NCI-H1436 treated with DMSO at 0.1 percent for 48 hours (cell line): ENCODE data around the gene SNX20.

Source experiments
- DNase-seq: peaks from one replicate; lab custom pipeline; 2025; lab: John Stamatoyannopoulos, UW

The SNX20 gene, protein sequence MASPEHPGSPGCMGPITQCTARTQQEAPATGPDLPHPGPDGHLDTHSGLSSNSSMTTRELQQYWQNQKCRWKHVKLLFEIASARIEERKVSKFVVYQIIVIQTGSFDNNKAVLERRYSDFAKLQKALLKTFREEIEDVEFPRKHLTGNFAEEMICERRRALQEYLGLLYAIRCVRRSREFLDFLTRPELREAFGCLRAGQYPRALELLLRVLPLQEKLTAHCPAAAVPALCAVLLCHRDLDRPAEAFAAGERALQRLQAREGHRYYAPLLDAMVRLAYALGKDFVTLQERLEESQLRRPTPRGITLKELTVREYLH

GRCh38 chr16:50681021-50681885 lies at the start of gene SNX20:
Gene SNX20 (minus strand): TSS chr16:50681312. CDS start chr16:50677526, 3,786 bp downstream.
- DNase-seq: no peak

GRCh38 chr16:50724306-50724705 lies 43.2 kb upstream of the SNX20 start:
- no peak for DNase-seq

- no peak for DNase-seq
Measured at GRCh38 chr16:50722960-50723359, 41.8 kb upstream of the SNX20 start.

GRCh38 chr16:50722405-50722737 lies 41.3 kb upstream of the SNX20 start:
- no peak for DNase-seq

DNA sequence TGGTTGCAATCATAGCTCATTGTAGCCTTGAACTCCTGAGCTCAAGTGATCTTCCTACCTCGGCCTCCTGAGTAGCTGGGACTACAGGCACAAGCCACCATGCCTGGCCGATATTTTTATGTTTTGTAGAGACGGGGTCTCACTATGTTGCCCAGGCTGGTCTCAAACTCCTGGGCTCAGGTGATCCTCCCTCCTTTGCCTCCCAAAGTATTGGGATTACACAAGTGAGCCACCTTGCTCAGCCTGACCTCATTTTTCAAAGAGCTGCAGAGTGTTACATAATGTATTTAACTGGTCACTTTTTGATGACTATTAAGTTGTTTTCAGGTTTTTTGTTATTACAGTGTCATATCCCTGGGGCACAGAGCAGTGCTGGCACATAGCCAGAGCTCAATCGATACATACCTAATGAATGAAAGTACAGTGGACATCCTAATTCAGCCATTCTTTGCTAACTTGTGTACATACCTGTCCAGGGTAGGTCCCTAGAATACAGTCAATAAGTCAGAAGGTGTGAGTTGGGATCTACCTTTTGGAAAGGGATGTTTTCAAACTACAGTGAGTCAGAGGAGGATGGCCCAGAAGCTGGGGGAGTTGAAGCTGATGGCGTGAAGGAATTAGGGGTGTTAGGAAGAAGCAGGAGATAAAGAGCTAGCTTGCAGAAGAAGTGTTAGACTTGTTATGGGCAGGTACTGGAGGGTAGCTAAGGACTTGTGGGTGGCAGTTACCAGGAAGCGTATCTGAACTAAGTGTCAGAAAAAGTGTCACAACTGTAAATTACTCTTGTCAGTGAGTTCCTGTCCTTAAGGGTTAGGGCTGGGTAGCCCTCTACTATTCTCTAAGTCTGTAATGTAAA lies 40.7 kb upstream of the SNX20 start:
- DNase-seq: no peak

GRCh38 chr16:50719401-50720337 lies 38.6 kb upstream of the SNX20 start:
- DNase-seq: no peak

DNA sequence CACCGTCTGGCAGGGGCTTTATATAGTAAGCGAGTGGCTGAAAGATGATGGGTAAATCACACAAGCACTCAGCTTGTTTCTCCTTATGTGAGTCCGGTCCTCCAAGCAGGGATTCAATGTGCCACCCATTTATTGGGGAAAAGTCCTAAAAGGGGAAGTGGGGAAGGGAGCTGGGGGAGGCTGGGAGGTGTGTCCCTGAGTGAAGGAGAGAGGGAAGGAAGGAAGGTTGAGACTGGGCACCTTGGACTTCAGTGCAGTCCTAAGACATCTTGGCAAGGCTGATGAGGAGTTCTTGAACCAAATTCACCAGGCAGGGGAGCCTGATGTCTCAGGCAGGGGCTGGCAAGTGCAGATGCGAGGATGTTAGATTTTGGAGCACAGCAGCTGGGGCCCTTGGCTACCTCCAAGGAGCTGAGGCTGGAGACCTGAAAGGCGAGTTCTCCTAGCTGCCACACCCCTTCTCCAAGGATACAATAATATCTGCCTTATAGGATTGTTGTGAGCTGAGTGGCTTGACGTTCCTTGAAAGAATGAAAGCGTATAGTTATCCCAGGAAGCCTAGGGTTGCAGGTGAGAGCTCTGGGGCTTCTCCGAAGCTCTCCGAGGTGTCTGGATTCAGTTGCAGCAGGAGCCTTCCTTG lies 37.8 kb upstream of the SNX20 start:
- DNase-seq: no peak

- no peak for DNase-seq
Measured at GRCh38 chr16:50718061-50718760, 37.1 kb upstream of the SNX20 start.

DNA sequence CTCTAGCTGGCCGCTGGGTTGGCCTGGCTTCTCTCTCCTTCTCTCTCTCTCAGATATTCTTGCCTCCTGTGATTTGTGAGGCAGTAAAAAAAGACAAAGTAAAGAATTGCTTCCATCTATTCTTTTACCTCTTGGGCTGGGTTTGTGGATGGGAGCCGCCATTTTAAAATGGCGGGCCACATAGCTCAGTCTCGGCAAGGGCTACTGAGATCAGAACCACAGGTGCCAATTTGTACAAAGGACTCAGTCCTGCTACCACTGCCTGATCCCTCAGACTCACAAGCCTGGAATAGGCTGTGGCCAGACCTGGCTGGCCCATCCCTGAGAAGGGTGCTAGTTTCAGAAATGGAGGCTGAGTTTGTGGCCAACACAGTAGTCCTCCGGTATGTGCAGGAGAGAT lies 36.4 kb upstream of the SNX20 start:
- DNase-seq: no peak

GRCh38 chr16:50717091-50717490 lies 36.0 kb upstream of the SNX20 start:
- no peak for DNase-seq

DNA sequence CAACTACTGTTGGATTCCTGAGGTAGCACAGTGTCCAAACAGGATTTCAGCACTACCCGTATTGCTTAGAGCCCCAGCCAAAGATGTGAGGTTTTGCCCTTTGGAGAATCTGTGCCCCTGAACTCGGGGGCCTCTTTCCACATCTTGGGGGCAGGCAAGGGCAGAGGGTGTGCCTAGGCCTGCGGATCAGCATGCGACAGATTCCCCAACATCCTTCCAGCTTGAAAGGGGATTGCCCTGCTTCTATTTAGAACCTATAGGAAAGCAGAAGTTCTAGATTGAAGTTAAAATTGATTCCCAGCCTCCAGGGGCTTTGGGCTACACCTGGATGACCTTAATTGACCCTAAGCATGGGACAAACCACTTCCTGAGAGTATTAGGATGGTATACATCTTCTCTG lies 31.8 kb upstream of the SNX20 start:
- DNase-seq: no peak

DNA sequence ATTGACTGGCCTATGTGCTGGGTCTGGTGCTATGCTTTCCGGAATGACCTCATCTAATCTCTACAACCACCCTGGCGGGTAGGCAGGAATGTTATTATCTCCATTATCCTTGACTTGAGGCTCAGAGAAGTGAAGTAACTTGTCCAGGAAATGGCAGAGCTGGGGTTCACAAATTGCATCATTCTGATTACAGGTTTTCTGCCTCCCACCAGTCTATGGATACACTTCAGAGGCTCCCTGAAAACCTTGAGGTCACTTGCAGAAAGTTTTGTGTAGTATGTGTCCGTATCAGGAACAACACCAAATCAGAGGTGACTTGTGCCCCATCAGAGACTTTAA lies 31.4 kb upstream of the SNX20 start:
- DNase-seq: no peak

- no peak for DNase-seq
Measured at GRCh38 chr16:50711862-50712559, 30.9 kb upstream of the SNX20 start.

GRCh38 chr16:50711040-50711439 lies 29.9 kb upstream of the SNX20 start:
- no peak for DNase-seq

DNA sequence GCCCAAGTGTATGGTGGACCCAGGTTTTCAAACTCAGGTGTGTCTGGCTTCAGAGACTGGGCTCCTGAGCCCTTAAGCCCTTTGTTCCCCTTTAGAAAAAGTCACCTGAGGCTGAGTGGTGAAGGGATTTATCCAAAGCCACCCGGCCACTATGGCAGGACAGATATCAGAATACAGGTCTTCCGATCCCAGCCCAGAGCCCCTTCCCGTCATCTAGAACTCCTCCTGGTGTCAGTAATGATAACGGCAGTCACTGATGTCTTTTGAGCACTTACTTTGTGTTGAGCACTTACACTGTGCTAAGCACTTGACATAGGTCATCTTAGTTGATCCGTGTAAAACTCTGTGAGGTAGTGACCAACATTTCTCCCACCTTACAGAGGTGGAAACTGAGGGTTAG lies 28.9 kb upstream of the SNX20 start:
- DNase-seq: no peak

- no peak for DNase-seq
Measured at GRCh38 chr16:50709061-50709684, 28.1 kb upstream of the SNX20 start.

DNA sequence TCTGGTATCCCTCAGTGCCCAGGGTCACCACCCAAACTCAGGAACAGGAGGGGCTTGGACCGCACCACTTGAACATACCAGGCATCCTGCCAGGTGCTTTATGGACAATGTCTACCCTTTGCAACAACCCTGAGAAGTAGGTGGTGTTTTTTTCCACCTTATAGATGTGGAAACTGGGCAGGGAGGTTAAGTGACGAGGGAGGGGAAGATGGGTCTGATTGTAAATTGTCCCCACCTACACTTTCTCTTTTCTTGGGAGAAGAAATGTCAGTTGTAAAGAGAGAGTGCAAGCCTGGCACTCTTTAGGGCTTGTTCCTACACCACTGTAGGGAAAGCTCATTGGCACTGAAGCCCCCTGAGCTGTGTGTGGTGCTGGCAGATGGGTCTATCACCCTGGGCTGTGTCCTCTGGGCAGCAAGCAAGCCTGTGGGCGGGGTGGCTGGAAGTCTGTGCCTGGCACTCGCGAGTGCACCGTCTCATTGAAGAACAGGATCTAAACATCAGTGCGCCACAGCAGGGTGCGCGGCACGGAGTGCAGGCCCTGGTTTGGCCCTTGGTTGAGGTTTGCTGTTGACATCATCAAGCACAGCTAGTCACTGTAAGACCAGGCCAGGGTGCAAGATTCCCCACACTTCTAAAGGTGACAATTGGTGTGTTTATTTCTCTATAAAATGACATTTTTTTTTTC lies 27.4 kb upstream of the SNX20 start:
- no peak for DNase-seq

- no peak for DNase-seq
Measured at GRCh38 chr16:50706250-50706649, 25.1 kb upstream of the SNX20 start.
